Naive B cell (primary cell): ENCODE data around the gene CNOT1. TPM values are rescaled to one million over a fixed set of nuclear protein-coding genes. Genes with fewer than 3 reads are reported as not detected.
"Not testable (repeated sequence)": the region's sequence is repeated elsewhere in the genome, so short reads cannot be mapped to it uniquely, and the experiment has no call there.

Experiments used
- ATAC-seq, 2 donors: fragments of 150-1000 bp; cut with Tn5 transposase; 2 replicates each; pipeline ENCODE4 v1.10.0; 2021; ENCODE audit warnings: low read depth in 2 of 2, mild to moderate bottlenecking in 2 of 2, moderate library complexity in 2 of 2
- DNase-seq: peaks from one replicate; pipeline ENCODE4 v3.0.0; 2022
- H3K27ac Mint-ChIP-seq, 6 donors: one replicate each; pipeline ENCODE4 v1.8.0; 2020 to 2022; ENCODE audit warnings: mild to moderate bottlenecking in 6 of 6, mixed read lengths in 6 of 6, moderate library complexity in 5 of 6, inconsistent platforms in 2 of 6
- H3K27me3 Mint-ChIP-seq, 3 donors: one replicate each; pipeline ENCODE4 v1.8.0; 2021 to 2022; ENCODE audit warnings: mixed read lengths in 3 of 3, mild to moderate bottlenecking in 1 of 3
- H3K36me3 Mint-ChIP-seq, 2 donors: one replicate each; pipeline ENCODE4 v1.8.0; 2020 to 2022; ENCODE audit warnings: mixed read lengths in 2 of 2, inconsistent platforms in 1 of 2, mild to moderate bottlenecking in 1 of 2
- H3K4me1 Mint-ChIP-seq, 3 donors: one replicate each; pipeline ENCODE4 v1.8.0; 2020 to 2022; ENCODE audit warnings: mixed read lengths in 3 of 3, inconsistent platforms in 1 of 3, mild to moderate bottlenecking in 1 of 3, moderate library complexity in 1 of 3
- H3K4me3 Mint-ChIP-seq, 8 donors: one replicate each; pipeline ENCODE4 v1.8.0; 2020 to 2022; ENCODE audit warnings: mild to moderate bottlenecking in 8 of 8, mixed read lengths in 8 of 8, moderate library complexity in 8 of 8, inconsistent platforms in 2 of 8
- H3K9me3 Mint-ChIP-seq, 7 donors: one replicate each; pipeline ENCODE4 v1.8.0; 2020 to 2022; ENCODE audit warnings: mixed read lengths in 7 of 7, mild to moderate bottlenecking in 5 of 7, inconsistent platforms in 2 of 7, moderate library complexity in 1 of 7
- polyA plus RNA-seq, 6 donors: library from polyadenylated mRNA; unstranded; fragments of 300-500 nt; fragmentation: Illumina TruSeq; gene quantifications; one replicate each; pipeline ENCODE4 v1.2.3, GENCODE V29; 2021; ENCODE audit warnings: low read depth in 6 of 6

Gene CNOT1
- polyA plus RNA-seq, 6 donors from 2014 or later, result 79.4 to 161 (median 108) TPM

DNA sequence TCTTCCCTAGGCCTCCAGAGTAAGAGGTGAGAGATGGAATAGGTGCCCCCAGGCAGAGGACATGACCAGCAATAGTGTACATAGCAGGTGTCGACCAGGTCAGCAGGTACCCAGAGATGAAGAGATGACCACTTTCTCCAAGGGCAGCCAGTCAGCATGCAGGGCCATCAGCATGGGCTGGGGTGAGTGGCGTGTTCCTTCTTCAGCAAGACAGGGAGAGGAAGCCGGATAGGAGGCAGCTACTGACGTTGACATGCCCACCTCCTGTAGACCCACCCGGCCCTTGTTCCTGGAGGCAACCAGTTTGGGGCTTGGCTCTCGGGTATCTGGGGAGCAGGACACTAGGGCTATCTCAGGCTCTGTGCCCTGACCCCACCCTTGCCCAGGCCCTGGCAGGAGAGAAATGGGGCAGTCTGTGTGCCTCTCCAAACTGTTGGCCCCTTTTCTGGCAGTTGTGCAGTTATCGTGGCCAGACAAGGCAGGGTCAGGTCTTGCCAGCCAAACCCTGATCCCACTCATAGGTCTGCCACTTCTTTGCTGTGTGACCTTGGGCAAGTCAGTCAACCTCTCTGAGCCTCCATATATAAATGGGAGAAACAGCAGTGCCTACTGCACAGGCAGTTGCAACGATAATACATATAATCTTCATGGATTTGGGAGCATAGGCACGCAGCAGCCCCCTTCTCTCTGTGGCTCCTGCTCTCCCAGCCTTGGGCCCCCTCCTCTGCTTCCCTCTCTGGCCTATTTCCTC is 131.1 kb downstream of the CNOT1 start:
- Mint-ChIP-seq H3K27ac (peak overlapping the region in 2 of 6 donors; percentile 72 to 84), H3K27me3 (peaks cover 6 to 55% (median 10%) of the 10 kb centered on the region in 3 donors), H3K9me3 (peaks cover 0 to 2% (median 0%) of the 10 kb centered on the region in 7 donors), H3K36me3 (no peaks in the 10 kb centered on the region), H3K4me1 (peaks cover 17 to 36% (median 34%) of the 10 kb centered on the region in 3 donors), H3K4me3 (peak overlapping the region in 2 of 8 donors; percentile 38 to 50)
- DNase-seq (no peak), ATAC-seq (no peak)

- Mint-ChIP-seq H3K4me3 (peak overlapping the region in 1 of 8 donors; percentile 38), H3K36me3 (no peaks in the 10 kb centered on the region), H3K4me1 (peaks cover 17 to 36% (median 30%) of the 10 kb centered on the region in 3 donors), H3K9me3 (peaks cover 0 to 2% (median 0%) of the 10 kb centered on the region in 7 donors), H3K27me3 (peaks cover 6 to 53% (median 10%) of the 10 kb centered on the region in 3 donors), H3K27ac (peak overlapping the region in 2 of 6 donors; percentile 62 to 72)
- DNase-seq (no peak), ATAC-seq (no peak)
These were observed 131.7 kb downstream of the CNOT1 start for GRCh38 chr16:58497935-58498334.

DNA sequence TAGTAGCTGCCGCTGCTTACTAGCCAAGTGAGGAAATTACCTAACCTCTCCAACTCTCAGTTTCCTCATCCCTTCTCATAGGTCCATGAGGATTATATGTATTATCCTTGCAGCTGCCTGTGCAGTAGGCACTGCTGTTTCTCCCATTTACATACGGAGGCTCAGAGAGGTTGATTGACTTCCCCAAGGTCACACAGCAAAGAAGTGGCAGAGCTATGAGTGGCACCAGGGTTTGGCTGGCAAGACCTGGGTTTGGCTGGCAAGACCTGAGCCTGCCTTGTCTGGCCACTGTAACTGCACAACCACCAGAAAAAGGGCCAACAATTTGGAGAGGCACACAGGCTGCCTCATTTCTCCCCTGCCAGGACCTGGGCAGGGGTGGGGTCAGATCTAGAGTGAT is 132.2 kb downstream of the CNOT1 start:
- DNase-seq (no peak), ATAC-seq (no peak)
- Mint-ChIP-seq H3K4me1 (peaks cover 17 to 36% (median 30%) of the 10 kb centered on the region in 3 donors), H3K36me3 (no peaks in the 10 kb centered on the region), H3K27ac (peak overlapping the region in 1 of 6 donors; percentile 72), H3K9me3 (peaks cover 0 to 2% (median 0%) of the 10 kb centered on the region in 7 donors), H3K27me3 (peaks cover 1 to 52% (median 10%) of the 10 kb centered on the region in 3 donors), H3K4me3 (no peak overlapping the region)

GRCh38 chr16:58495521-58496331 is 133.9 kb downstream of the CNOT1 start:
- Mint-ChIP-seq H3K27ac (peak overlapping the region in 1 of 6 donors; percentile 81), H3K4me3 (peak overlapping the region in 1 of 8 donors; percentile 72), H3K36me3 (no peaks in the 10 kb centered on the region), H3K27me3 (peaks cover 0 to 34% (median 16%) of the 10 kb centered on the region in 3 donors), H3K9me3 (no peaks in the 10 kb centered on the region), H3K4me1 (peaks cover 7 to 27% (median 17%) of the 10 kb centered on the region in 3 donors)
- ATAC-seq, result no peak
- no peak for DNase-seq

DNA sequence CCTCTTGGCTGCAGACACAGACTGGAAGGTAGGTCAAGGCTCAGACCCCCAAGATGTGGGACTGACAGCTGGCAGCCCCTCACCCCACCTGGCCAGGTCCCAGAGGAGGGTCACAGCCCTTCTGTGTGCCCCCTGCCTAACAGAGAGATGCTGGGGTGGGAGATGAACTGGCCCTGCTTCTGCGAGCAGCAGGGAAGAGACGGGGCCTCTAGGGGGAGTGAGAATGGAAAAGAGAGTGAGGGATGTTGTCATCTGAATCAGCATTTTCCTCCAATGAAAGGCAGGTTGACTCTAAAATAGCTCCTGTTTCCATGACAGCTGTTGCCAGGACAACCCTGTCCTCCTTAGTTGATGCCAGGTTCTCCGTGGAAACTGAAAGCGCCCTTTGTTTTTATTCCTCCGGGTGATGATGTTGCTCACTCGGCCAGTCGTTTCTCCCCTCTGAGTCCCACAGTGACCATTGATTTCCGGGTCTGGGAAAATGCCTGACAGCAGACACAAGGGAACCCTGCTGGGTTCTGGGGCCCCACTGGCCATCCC is 134.6 kb downstream of the CNOT1 start:
- Mint-ChIP-seq H3K36me3 (no peaks in the 10 kb centered on the region), H3K27ac (peak overlapping the region in 1 of 6 donors; percentile 81), H3K27me3 (peaks cover 0 to 27% (median 16%) of the 10 kb centered on the region in 3 donors), H3K4me1 (peaks cover 5 to 20% (median 10%) of the 10 kb centered on the region in 3 donors), H3K9me3 (no peaks in the 10 kb centered on the region), H3K4me3 (no peak overlapping the region)
- ATAC-seq, result peak; percentile 56
- no peak for DNase-seq

DNA sequence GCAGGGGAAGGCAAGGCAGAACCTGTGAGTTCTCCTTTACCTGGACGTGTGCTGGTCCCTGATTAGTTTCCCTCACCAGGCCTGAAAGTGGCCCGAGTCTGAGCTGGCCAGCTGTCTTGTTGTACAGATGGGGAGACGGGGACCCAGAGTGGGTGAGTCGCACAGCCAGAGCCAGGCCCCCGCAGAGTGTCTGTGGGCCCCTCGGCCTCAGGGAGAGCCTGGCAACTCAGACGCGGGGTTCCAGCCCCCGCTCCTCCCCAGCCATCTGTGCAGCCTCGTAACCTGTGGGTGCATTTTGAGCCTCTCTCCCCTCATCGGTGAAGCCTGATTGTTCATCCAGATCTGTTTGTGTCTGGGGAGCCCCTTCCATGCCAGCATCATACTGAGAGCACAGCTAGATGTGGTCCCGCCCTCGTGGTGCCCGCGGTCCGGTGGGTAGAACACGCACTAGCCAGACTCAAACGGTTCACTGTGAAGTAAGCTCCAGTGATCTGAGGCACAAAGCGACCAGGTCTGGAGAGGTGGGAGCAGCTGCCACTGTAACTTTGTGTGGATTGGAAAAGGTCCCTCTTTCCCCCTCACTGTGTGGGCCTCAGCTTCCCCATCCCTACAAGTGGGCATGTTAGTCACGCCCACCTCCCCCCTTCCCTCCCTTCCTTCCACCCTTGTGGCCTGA is 135.7 kb downstream of the CNOT1 start:
- H3K4me1 Mint-ChIP-seq, result peaks cover 0 to 16% (median 5%) of the 10 kb centered on the region in 3 donors
- H3K9me3 Mint-ChIP-seq, result no peaks in the 10 kb centered on the region
- H3K4me3 Mint-ChIP-seq, result no peak overlapping the region
- H3K27me3 Mint-ChIP-seq, result peaks cover 0 to 21% (median 16%) of the 10 kb centered on the region in 3 donors
- ATAC-seq (no peak), DNase-seq (no peak)
- H3K36me3 Mint-ChIP-seq, result no peaks in the 10 kb centered on the region
- no peak overlapping the region for H3K27ac Mint-ChIP-seq

GRCh38 chr16:58492735-58493134 is 136.9 kb downstream of the CNOT1 start:
- Mint-ChIP-seq H3K27me3 (peaks cover 0 to 21% (median 16%) of the 10 kb centered on the region in 3 donors), H3K27ac (no peak overlapping the region), H3K4me3 (no peak overlapping the region), H3K36me3 (no peaks in the 10 kb centered on the region), H3K9me3 (no peaks in the 10 kb centered on the region), H3K4me1 (peaks cover 0 to 13% (median 5%) of the 10 kb centered on the region in 3 donors)
- no peak for ATAC-seq
- no peak for DNase-seq

DNA sequence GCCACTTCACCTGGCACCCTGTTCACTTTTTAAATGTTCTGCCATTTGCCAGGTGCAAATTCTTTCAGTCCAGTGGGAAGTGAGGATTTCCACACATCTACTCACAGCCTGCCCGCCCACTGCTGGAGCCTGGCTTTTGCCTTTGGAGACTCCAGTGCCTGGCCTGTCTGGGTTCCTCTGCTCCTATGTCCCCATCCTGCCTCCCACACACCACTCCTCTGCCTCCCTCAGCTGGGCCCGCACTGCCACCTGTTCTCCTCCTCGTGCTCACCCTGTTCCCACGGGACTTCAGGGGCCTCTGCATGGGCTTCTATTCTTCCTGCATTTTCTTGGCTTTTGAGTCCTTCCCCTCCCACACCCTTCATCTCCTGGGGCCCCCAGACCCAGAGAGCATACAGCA is 137.6 kb downstream of the CNOT1 start:
- H3K4me3 Mint-ChIP-seq, result no peak overlapping the region
- no peaks in the 10 kb centered on the region for H3K36me3 Mint-ChIP-seq
- ATAC-seq (no peak), DNase-seq (no peak)
- peaks cover 0 to 13% (median 5%) of the 10 kb centered on the region in 3 donors for H3K4me1 Mint-ChIP-seq
- no peak overlapping the region for H3K27ac Mint-ChIP-seq
- no peaks in the 10 kb centered on the region for H3K9me3 Mint-ChIP-seq
- H3K27me3 Mint-ChIP-seq, result peaks cover 0 to 22% (median 18%) of the 10 kb centered on the region in 3 donors

DNA sequence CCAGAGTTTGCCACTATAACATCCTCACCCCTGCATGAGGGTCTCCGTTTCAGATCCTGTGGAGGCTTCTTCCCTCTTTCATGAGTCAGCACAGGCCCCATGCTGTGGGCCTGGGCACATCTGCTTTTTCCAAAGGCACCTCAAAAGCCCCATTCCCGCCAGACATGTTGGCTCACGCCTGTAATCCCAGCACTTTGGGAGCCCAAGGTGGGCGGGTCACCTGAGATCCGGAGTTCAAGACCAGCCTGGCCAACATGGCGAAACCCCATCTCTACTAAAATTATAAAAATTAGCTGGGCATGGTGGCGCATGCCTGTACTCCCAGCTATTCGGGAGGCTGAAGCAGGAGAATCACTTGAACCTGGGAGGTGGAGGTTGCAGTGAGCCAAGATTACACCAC is 139.1 kb downstream of the CNOT1 start:
- H3K4me3 Mint-ChIP-seq, H3K36me3 Mint-ChIP-seq, ATAC-seq, H3K9me3 Mint-ChIP-seq, DNase-seq: not testable (repeated sequence)
- H3K4me1 Mint-ChIP-seq, result peaks cover 0 to 10% (median 4%) of the 10 kb centered on the region in 3 donors
- peak overlapping the region in 3 of 6 donors; percentile 13 to 76 (median 26) for H3K27ac Mint-ChIP-seq
- peaks cover 0 to 24% (median 23%) of the 10 kb centered on the region in 3 donors for H3K27me3 Mint-ChIP-seq

DNA sequence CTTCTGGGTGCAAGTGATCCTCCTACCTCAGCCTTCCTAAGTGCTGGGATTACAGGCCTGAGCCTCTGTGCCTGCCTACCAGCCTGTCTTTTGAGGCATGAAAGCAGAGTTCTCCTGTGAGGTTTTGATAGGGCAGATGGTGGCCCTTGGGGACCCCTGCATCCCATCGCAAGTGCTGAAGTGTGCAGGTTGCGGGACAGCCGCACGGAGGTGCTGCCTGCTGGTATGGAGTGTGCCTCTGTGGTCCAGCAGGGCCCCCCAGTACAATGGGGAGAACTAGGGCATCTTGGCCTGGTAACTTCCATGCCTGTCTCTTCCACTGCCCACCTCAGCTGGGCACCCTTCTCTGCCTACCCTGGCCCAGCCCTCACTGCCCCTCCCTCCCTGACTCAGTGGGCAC is 139.6 kb downstream of the CNOT1 start:
- Mint-ChIP-seq H3K27me3 (peaks cover 0 to 23% (median 20%) of the 10 kb centered on the region in 3 donors), H3K9me3 (no peaks in the 10 kb centered on the region), H3K36me3 (no peaks in the 10 kb centered on the region), H3K27ac (peak overlapping the region in 2 of 6 donors; percentile 13 to 26), H3K4me1 (peaks cover 0 to 5% (median 0%) of the 10 kb centered on the region in 3 donors), H3K4me3 (no peak overlapping the region)
- no peak for ATAC-seq
- no peak for DNase-seq

DNA sequence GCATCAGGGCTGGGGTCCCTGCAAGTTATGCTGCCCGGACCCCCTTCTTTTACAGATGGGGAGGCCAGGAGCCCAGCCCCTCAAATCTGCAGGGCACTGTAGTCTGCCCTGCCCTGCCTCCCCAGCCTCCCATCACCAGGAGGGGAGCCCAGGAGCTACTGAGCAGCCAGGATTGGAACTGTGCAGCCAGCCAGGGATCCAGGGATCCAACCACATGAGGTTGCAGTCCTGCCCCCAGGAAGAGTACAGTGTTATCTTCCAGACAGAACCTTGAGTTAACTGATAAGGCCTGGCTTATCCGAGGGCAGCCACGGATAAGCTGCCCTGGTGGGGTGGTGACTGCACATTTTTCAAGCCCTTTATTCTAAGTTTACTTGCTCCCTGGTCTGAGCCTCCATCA is 141.1 kb downstream of the CNOT1 start:
- no peaks in the 10 kb centered on the region for H3K36me3 Mint-ChIP-seq
- H3K4me1 Mint-ChIP-seq, result no peaks in the 10 kb centered on the region
- no peak overlapping the region for H3K4me3 Mint-ChIP-seq
- peaks cover 1 to 26% (median 13%) of the 10 kb centered on the region in 3 donors for H3K27me3 Mint-ChIP-seq
- no peak overlapping the region for H3K27ac Mint-ChIP-seq
- DNase-seq, result no peak
- ATAC-seq, result no peak
- no peaks in the 10 kb centered on the region for H3K9me3 Mint-ChIP-seq

DNA sequence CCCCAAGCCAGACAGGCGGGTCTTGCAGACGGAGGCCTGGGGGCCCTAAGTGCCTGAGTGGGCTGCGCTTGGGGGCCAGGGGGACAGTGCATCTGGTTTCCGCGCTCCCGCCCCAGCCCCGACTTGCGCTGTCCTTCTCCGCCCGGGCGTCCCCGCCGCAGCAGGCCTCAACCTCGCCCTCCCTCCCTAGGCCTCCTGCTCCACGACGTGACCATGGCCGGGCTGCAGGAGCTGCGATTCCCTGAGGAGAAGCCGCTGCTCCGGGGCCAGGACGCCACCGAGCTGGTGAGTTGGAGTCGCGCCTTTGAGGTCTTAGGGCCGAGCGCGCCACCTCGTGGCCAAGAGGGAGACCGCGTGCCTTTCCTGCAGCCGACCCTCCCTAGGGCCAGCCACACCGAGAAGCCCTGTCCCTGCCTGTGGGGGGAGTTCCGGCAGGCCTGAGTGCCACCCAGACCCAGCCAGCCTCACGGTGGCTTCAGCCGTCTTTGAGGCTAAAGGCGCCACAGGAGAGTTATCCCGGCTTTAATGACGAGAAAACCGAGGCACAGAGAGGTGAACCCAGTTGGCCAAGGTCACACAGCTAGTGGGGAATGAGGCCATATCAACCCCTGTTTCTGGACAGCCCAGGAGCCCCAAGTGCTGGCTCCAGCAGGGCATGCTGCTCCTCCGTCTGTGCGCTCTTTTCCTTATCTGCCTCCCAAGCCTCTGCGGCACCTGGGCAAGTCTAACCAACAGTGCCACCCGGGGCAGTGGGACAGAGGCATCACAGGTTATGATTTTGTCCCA is 141.9 kb downstream of the CNOT1 start:
- Mint-ChIP-seq H3K36me3 (no peaks in the 10 kb centered on the region), H3K9me3 (no peaks in the 10 kb centered on the region), H3K4me1 (no peaks in the 10 kb centered on the region), H3K4me3 (peak overlapping the region in 1 of 8 donors; percentile 30), H3K27me3 (peaks cover 7 to 26% (median 8%) of the 10 kb centered on the region in 3 donors), H3K27ac (no peak overlapping the region)
- DNase-seq (peak; percentile 57), ATAC-seq (peak; percentile 71 to 80)
